ENCODE data around the gene ARMH4. TPM values are rescaled to one million over a fixed set of nuclear protein-coding genes. Genes with fewer than 3 reads are reported as not detected.

The ARMH4 gene
- total RNA-seq, 1 experiment from 2014 or later: 7.8 TPM

GRCh38 chr14:57998766-57999165 is 153.2 kb downstream of the ARMH4 start:
- TF ChIP-seq EZH2 (IDR thresholded peaks at IDR 0.05; ENCODE audit: borderline replicate concordance, low read depth, low read length, poor library complexity, severe bottlenecking): no peak
- no peak for TF ChIP-seq CTCF (conservative IDR thresholded peaks at IDR 0.05; ENCODE audit: low read depth, low read length)
- BruUV-seq (replicated peaks): no TSS peak
- peak overlapping the region; percentile 86 for H3K27ac ChIP-seq (ENCODE audit: low read depth, low read length, poor library complexity, severe bottlenecking)
- no peaks in the 10 kb centered on the region for H3K36me3 ChIP-seq (ENCODE audit: insufficient read depth, low read length, poor library complexity, severe bottlenecking)
- H3K27me3 ChIP-seq (replicated peaks; ENCODE audit: insufficient read depth, low read depth, low read length, poor library complexity): no peaks in the 10 kb centered on the region
- H3K9me3 ChIP-seq (ENCODE audit: low read depth, low read length, poor library complexity, severe bottlenecking): no peaks in the 10 kb centered on the region
- ChIA-PET POLR2A (ENCODE audit: low non-redundant PET) (interaction anchor here (0.6 to 0.7 kb wide), 2 partner anchors 10 to 498 kb away, joined by 3 to 4 read pairs; no protein-coding TSS in a partner anchor), CTCF (interaction anchor here (1.1 kb wide), 1 partner anchor 13 kb away, joined by 4 read pairs; no protein-coding TSS in a partner anchor)
- no peak overlapping the region for H3K4me3 ChIP-seq (ENCODE audit: low read depth, low read length, poor library complexity, severe bottlenecking)
- peaks cover 66% of the 10 kb centered on the region for H3K4me1 ChIP-seq (ENCODE audit: insufficient read depth, low read length, poor library complexity, severe bottlenecking)
- peak; percentile 99 for DNase-seq (ENCODE audit: low spot score)
- intact Hi-C loops (cut with micrococcal nuclease; ENCODE audit: unreplicated experiment): loop anchor here (1.0 to 5.0 kb wide), 4 partner anchors 56 to 956 kb away; no protein-coding TSS in a partner anchor

GRCh38 chr14:57991353-57991752 is 160.7 kb downstream of the ARMH4 start:
- Histone ChIP-seq H3K36me3 (ENCODE audit: insufficient read depth, low read length, poor library complexity, severe bottlenecking) (no peaks in the 10 kb centered on the region), H3K27me3 (replicated peaks; ENCODE audit: insufficient read depth, low read depth, low read length, poor library complexity) (no peaks in the 10 kb centered on the region), H3K27ac (ENCODE audit: low read depth, low read length, poor library complexity, severe bottlenecking) (no peak overlapping the region), H3K4me1 (ENCODE audit: insufficient read depth, low read length, poor library complexity, severe bottlenecking) (peaks cover 16% of the 10 kb centered on the region), H3K4me3 (ENCODE audit: low read depth, low read length, poor library complexity, severe bottlenecking) (no peak overlapping the region), H3K9me3 (ENCODE audit: low read depth, low read length, poor library complexity, severe bottlenecking) (no peaks in the 10 kb centered on the region)
- DNase-seq (ENCODE audit: low spot score): no peak
- BruUV-seq (replicated peaks): no TSS peak
- intact Hi-C loops (cut with micrococcal nuclease; ENCODE audit: unreplicated experiment): no loop called here
- TF ChIP-seq EZH2 (IDR thresholded peaks at IDR 0.05; ENCODE audit: borderline replicate concordance, low read depth, low read length, poor library complexity, severe bottlenecking): no peak
- TF ChIP-seq CTCF (conservative IDR thresholded peaks at IDR 0.05; ENCODE audit: low read depth, low read length): no peak
- ChIA-PET POLR2A (ENCODE audit: low non-redundant PET) (no interaction called here), CTCF (no interaction called here)

GRCh38 chr14:57988445-57988844 is 163.6 kb downstream of the ARMH4 start:
- Histone ChIP-seq H3K4me3 (ENCODE audit: low read depth, low read length, poor library complexity, severe bottlenecking) (no peak overlapping the region), H3K4me1 (ENCODE audit: insufficient read depth, low read length, poor library complexity, severe bottlenecking) (no peaks in the 10 kb centered on the region), H3K9me3 (ENCODE audit: low read depth, low read length, poor library complexity, severe bottlenecking) (no peaks in the 10 kb centered on the region), H3K27ac (ENCODE audit: low read depth, low read length, poor library complexity, severe bottlenecking) (no peak overlapping the region), H3K27me3 (replicated peaks; ENCODE audit: insufficient read depth, low read depth, low read length, poor library complexity) (no peaks in the 10 kb centered on the region), H3K36me3 (ENCODE audit: insufficient read depth, low read length, poor library complexity, severe bottlenecking) (no peaks in the 10 kb centered on the region)
- CTCF ChIA-PET: no interaction called here
- intact Hi-C loops (cut with micrococcal nuclease; ENCODE audit: unreplicated experiment): no loop called here
- TF ChIP-seq EZH2 (IDR thresholded peaks at IDR 0.05; ENCODE audit: borderline replicate concordance, low read depth, low read length, poor library complexity, severe bottlenecking) (no peak), CTCF (conservative IDR thresholded peaks at IDR 0.05; ENCODE audit: low read depth, low read length) (no peak)
- no TSS peak for BruUV-seq (replicated peaks)
- POLR2A ChIA-PET (ENCODE audit: low non-redundant PET): no interaction called here
- no peak for DNase-seq (ENCODE audit: low spot score)
